ENCODE data around the gene N4BP3.

GRCh38 chr5:178074266-178074952 is 38.9 kb upstream of the N4BP3 start:
- peak; percentile 74 for TF ChIP-seq CTCF (conservative IDR thresholded peaks at IDR 0.05; ENCODE audit: low read length)
- no peak for TF ChIP-seq EZH2phosphoT487 (IDR thresholded peaks at IDR 0.05; ENCODE audit: borderline replicate concordance, low read depth, low read length)
